Measurements from ENCODE around the gene HOXB1.

DNA sequence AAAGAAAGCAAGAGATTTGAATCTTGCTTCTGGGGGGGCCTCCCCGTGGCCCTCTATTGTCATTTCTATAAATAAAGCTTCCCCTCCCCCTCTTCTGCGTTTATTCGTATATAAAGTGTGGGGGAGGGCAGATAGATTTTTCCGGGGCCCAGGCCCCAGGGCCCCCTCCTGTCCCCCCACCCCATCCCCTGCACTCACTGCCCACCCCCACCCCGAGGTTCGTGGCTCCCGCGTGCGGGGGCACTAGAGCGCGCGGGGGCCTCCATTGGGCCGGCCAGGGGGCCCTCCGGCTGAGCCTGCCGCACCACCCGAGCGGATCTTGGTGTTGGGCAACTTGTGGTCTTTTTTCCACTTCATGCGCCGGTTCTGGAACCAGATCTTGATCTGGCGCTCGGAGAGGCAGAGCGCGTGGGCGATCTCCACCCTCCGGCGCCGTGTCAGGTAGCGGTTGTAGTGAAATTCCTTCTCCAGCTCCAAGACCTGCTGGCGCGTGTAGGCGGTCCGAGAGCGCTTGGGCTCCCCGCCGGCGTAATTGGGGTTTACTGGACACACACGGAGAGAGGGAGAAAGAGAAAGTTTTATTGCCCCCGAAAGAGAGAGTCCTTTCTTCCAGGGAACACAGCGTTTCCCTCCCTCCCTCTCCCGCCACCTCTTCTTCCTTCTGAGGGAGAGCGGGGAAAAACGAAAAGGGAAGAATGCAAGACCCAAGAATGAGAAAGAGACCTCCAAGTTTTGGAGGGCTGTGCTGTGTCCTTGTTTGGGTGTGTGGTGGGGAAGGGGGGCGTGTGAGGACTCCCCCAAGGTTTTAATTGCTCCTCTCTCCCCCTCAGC, 45.9 kb upstream of the HOXB1 start:
- TF ChIP-seq, protein P1, sequence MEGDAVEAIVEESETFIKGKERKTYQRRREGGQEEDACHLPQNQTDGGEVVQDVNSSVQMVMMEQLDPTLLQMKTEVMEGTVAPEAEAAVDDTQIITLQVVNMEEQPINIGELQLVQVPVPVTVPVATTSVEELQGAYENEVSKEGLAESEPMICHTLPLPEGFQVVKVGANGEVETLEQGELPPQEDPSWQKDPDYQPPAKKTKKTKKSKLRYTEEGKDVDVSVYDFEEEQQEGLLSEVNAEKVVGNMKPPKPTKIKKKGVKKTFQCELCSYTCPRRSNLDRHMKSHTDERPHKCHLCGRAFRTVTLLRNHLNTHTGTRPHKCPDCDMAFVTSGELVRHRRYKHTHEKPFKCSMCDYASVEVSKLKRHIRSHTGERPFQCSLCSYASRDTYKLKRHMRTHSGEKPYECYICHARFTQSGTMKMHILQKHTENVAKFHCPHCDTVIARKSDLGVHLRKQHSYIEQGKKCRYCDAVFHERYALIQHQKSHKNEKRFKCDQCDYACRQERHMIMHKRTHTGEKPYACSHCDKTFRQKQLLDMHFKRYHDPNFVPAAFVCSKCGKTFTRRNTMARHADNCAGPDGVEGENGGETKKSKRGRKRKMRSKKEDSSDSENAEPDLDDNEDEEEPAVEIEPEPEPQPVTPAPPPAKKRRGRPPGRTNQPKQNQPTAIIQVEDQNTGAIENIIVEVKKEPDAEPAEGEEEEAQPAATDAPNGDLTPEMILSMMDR (IDR thresholded peaks at IDR 0.05; ENCODE audit: borderline replicate concordance, extremely low read depth, low read length, poor library complexity, severe bottlenecking) = no peak
- no peak for TF ChIP-seq EZH2 (IDR thresholded peaks at IDR 0.05; ENCODE audit: borderline replicate concordance, low read depth, low read length, severe bottlenecking)

Measured in DND-41 (cell line).